ENCODE data around the gene LYZL2.
A peak's percentile ranks its signal among the peaks of the same experiment; 100 is the strongest.
"Not testable (repeated sequence)": the region's sequence is repeated elsewhere in the genome, so short reads cannot be mapped to it uniquely, and the experiment has no call there.

LYZL2 gene

GRCh38 chr10:30600005-30600404 is 29.5 kb downstream of the LYZL2 start:
- DNase-seq (ENCODE audit: low read depth) = no peak
- no peak for TF ChIP-seq CTCF (IDR thresholded peaks at IDR 0.05; ENCODE audit: low read depth, low read length, missing control alignments)
- H3K4me3 ChIP-seq (ENCODE audit: low read depth, low read length) = no peak overlapping the region

DNA sequence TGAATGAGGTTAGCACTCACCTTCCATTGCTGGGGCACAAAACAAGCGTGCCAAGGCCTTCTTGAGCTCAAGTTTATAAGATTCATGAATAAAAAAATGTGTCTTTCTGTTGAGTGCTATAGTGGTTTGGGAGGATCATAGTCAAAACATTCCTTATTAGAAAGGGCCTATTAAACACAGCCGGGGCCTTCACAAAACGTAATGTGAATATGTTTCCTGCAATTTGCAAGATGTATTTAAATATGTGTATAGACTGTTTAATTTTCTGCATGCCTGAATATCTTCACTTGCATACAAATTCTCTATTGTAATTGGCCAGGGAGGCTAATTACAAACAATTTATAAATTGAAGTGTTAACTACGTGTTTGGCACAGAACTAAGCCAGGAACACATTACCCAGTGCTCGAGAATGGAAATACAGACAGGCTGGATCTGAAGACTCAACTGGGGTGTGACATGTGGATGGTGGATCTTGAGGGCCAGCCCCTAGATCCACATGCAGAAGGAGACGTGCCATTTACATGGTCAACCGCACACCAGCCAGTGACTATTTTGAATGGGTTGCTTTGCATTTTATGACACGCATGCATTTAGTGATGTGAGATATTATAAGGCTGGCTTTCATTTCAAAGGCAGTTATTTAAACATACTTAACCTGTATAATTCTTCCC is 31.3 kb downstream of the LYZL2 start:
- no peak for TF ChIP-seq CTCF (IDR thresholded peaks at IDR 0.05; ENCODE audit: low read depth, low read length, missing control alignments)
- no peak overlapping the region for H3K4me3 ChIP-seq (ENCODE audit: low read depth, low read length)
- DNase-seq (ENCODE audit: low read depth) = no peak

DNA sequence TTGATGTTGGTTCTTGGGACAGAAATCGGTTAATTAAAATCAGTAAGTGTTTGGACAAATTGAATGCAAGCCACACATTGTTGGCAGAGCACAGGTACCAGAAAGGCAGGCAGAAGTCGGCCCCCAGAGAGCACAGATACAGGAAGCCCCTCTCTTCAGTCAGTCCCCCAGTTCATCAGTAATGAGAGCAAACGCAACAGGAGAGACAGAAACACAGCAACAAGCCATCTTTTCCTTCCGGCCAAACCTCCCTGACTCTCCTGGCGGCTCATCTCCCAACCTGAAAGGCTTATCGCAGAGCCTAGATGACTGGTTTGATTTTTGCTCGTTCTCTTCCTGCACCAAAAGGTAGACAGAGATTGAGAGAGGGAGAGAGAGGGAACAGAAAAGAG is 32.1 kb downstream of the LYZL2 start:
- not testable (repeated sequence) for H3K4me3 ChIP-seq (ENCODE audit: low read depth, low read length); DNase-seq (ENCODE audit: low read depth)

- not testable (repeated sequence) for H3K4me3 ChIP-seq (ENCODE audit: low read depth, low read length); DNase-seq (ENCODE audit: low read depth)
Measured at GRCh38 chr10:30596493-30597432, 32.8 kb downstream of the LYZL2 start.

- H3K4me3 ChIP-seq (ENCODE audit: low read depth, low read length) = no peak overlapping the region
- TF ChIP-seq CTCF (IDR thresholded peaks at IDR 0.05; ENCODE audit: low read depth, low read length, missing control alignments) = no peak
- DNase-seq (ENCODE audit: low read depth) = no peak
Measured at GRCh38 chr10:30596013-30596412, 33.5 kb downstream of the LYZL2 start.

- no peak overlapping the region for H3K4me3 ChIP-seq (ENCODE audit: low read depth, low read length)
- no peak for DNase-seq (ENCODE audit: low read depth)
- no peak for TF ChIP-seq CTCF (IDR thresholded peaks at IDR 0.05; ENCODE audit: low read depth, low read length, missing control alignments)
Measured at GRCh38 chr10:30594077-30594476, 35.5 kb downstream of the LYZL2 start.

GRCh38 chr10:30592770-30593169 is 36.8 kb downstream of the LYZL2 start:
- not testable (repeated sequence) for DNase-seq (ENCODE audit: low read depth); H3K4me3 ChIP-seq (ENCODE audit: low read depth, low read length)

- TF ChIP-seq CTCF (IDR thresholded peaks at IDR 0.05; ENCODE audit: low read depth, low read length, missing control alignments) = peak; percentile 75
- peak; percentile 22 for DNase-seq (ENCODE audit: low read depth)
- H3K4me3 ChIP-seq (ENCODE audit: low read depth, low read length) = no peak overlapping the region
Measured at GRCh38 chr10:30591249-30591670, 38.3 kb downstream of the LYZL2 start.
